ENCODE data around the gene USP15.

Gene USP15

DNA sequence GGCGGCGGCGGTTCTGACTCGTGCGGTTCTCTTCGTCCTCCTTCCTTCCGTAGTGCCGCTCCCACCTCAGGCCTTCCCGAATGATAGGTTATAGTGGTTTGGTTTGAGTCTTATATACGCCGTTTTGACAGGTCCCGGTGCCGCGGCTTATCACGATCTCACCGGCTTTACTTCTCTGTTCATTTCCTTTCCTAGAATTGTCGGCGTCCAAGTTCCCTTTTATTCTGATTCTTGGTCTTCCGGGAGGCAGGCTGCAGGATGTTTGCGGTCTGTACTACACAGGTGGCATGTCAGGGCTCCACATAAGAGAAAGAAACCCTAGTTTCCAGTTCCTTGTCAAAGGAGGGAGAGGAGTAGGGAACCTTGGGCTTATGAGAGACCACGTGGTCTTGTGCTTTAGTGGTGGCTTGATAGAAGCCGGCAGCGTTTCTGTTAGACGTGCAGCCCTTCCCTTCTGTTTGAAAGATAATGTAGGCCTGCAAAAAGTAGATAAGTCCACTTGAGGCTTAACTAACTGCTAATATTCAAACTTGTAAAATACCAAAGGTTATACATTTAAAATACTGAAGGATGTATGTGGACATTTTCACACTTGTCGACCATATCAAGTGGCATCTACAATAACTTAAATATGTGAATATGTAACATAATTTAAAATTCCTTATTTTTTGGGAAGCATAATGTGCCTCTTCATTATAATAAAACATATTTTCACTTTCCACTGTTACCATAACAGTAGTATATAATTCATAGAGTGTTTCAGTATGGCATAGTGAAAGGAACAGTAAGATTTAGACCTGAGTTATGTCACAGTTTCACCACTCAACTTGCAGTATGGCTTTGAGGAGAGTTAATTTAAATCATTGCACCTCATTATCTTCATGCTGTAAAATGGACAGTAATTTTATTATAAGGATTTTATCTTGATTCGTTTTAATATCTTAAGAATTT lies 804 bp downstream of the USP15 start:
- ChIA-PET CTCF (no interaction called here), POLR2A (no interaction called here)
- peak; percentile 47 for DNase-seq (ENCODE audit: extremely low spot score)
- TF ChIP-seq, protein P1, sequence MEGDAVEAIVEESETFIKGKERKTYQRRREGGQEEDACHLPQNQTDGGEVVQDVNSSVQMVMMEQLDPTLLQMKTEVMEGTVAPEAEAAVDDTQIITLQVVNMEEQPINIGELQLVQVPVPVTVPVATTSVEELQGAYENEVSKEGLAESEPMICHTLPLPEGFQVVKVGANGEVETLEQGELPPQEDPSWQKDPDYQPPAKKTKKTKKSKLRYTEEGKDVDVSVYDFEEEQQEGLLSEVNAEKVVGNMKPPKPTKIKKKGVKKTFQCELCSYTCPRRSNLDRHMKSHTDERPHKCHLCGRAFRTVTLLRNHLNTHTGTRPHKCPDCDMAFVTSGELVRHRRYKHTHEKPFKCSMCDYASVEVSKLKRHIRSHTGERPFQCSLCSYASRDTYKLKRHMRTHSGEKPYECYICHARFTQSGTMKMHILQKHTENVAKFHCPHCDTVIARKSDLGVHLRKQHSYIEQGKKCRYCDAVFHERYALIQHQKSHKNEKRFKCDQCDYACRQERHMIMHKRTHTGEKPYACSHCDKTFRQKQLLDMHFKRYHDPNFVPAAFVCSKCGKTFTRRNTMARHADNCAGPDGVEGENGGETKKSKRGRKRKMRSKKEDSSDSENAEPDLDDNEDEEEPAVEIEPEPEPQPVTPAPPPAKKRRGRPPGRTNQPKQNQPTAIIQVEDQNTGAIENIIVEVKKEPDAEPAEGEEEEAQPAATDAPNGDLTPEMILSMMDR (IDR thresholded peaks at IDR 0.05; ENCODE audit: control extremely low read depth, extremely low read depth, low read depth, missing control alignments) = no peak

GRCh38 chr12:62261876-62262517 lies 1.8 kb downstream of the USP15 start:
- DNase-seq (ENCODE audit: extremely low spot score) = no peak
- ChIA-PET POLR2A (no interaction called here), CTCF (no interaction called here)
- TF ChIP-seq, protein P1 (IDR thresholded peaks at IDR 0.05; ENCODE audit: control extremely low read depth, extremely low read depth, low read depth, missing control alignments) = no peak

GRCh38 chr12:62263232-62263631 lies 3.0 kb downstream of the USP15 start:
- ChIA-PET CTCF (no interaction called here), POLR2A (no interaction called here)
- no peak for DNase-seq (ENCODE audit: extremely low spot score)
- TF ChIP-seq, protein P1 (IDR thresholded peaks at IDR 0.05; ENCODE audit: control extremely low read depth, extremely low read depth, low read depth, missing control alignments) = no peak

GRCh38 chr12:62263966-62264365 lies 3.8 kb downstream of the USP15 start:
- DNase-seq (ENCODE audit: extremely low spot score) = no peak
- POLR2A ChIA-PET = no interaction called here
- CTCF ChIA-PET = no interaction called here
- TF ChIP-seq, protein P1 (IDR thresholded peaks at IDR 0.05; ENCODE audit: control extremely low read depth, extremely low read depth, low read depth, missing control alignments) = no peak

- ChIA-PET POLR2A (no interaction called here), CTCF (interaction anchor here (1.4 to 1.7 kb wide), 2 partner anchors 10 to 13 kb away, joined by 4 to 5 read pairs; no protein-coding TSS in a partner anchor)
- TF ChIP-seq, protein P1 (IDR thresholded peaks at IDR 0.05; ENCODE audit: control extremely low read depth, extremely low read depth, low read depth, missing control alignments) = no peak
- DNase-seq (ENCODE audit: extremely low spot score) = no peak
Measured at GRCh38 chr12:62264706-62265105, 4.5 kb downstream of the USP15 start.

DNA sequence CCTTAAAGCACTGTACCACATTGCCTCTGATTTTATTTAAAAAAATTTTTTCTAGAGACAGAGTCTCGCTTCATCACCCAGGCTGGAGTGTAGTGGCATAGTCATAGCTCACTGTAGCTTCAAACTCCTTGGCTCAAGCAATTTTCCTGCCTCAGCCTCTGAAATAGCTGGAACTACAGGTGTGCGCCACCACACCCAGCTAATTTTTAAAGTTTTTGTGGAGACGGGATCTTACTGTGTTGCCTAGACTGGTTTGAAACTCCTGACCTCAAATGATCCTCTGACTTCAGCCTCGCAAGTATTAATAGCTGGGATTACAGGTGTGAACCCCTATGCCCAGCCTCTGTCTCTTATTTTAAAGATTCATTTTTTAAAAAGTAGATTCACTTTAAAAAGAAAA lies 5.3 kb downstream of the USP15 start:
- CTCF ChIA-PET = interaction anchor here (1.2 to 1.7 kb wide), 3 partner anchors 10 to 15 kb away, joined by 4 to 6 read pairs (median 5); no protein-coding TSS in a partner anchor
- DNase-seq (ENCODE audit: extremely low spot score) = no peak
- POLR2A ChIA-PET = no interaction called here
- TF ChIP-seq, protein P1 (IDR thresholded peaks at IDR 0.05; ENCODE audit: control extremely low read depth, extremely low read depth, low read depth, missing control alignments) = no peak
